ENCODE measurements around the gene KRTAP5-6.

DNA sequence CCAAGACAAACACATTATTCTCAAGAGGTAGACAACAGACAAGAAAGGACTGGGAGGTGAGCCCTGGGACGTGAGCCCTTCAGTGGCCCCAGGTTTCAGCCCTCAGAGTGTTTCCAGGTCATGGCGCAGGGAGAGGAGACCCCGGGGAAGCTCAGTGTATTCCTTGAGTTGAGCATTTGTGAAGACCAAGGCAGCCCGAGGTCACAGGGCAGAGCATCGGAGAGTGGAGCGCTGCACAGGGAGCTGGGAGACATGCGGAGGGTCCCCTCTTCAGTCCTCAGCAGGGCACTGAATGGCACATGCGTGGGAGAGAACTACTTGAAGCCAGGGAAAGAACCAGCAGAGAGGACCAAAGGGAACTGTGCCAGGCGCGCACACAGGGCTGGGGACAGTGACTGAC lies 11.7 kb downstream of the KRTAP5-6 start:
- no peak for TF ChIP-seq POLR2A (IDR thresholded peaks at IDR 0.05)
- TF ChIP-seq, protein P1, sequence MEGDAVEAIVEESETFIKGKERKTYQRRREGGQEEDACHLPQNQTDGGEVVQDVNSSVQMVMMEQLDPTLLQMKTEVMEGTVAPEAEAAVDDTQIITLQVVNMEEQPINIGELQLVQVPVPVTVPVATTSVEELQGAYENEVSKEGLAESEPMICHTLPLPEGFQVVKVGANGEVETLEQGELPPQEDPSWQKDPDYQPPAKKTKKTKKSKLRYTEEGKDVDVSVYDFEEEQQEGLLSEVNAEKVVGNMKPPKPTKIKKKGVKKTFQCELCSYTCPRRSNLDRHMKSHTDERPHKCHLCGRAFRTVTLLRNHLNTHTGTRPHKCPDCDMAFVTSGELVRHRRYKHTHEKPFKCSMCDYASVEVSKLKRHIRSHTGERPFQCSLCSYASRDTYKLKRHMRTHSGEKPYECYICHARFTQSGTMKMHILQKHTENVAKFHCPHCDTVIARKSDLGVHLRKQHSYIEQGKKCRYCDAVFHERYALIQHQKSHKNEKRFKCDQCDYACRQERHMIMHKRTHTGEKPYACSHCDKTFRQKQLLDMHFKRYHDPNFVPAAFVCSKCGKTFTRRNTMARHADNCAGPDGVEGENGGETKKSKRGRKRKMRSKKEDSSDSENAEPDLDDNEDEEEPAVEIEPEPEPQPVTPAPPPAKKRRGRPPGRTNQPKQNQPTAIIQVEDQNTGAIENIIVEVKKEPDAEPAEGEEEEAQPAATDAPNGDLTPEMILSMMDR (IDR thresholded peaks at IDR 0.05) = no peak
- no peak for TF ChIP-seq POLR2AphosphoS5 (IDR thresholded peaks at IDR 0.05)

All from prostate gland (tissue), 2 donors.